HG02623 (cell line): ENCODE measurements around the gene SLC30A3.
"Not testable (repeated sequence)": the region's sequence is repeated elsewhere in the genome, so short reads cannot be mapped to it uniquely, and the experiment has no call there.

Source experiments
- ATAC-seq: cut with Tn5 transposase; IDR thresholded peaks from one replicate; pipeline ENCODE4 v1.9.1; 2021; ENCODE audit warnings: moderate library complexity; ENCODE audit not compliant: unreplicated experiment

SLC30A3 gene

DNA sequence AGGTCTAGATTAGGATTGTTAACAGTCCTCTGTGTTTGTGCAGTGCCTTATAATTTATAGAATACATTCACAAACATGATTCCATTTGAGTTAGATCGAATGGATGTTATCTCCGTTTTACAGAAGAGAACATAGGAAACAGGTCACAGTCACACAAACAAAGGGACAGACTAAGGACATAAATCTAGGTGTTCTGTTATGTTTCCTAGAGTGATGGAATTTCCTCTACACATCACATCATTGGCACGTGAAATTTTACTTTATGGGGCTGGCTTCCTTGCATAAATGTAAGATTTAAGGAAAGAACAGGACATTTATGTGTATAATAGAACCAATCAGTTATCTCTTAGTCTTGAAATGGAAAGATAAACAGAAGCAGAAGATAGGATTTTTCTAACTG is 25.8 kb upstream of the SLC30A3 start:
- ATAC-seq: no peak

DNA sequence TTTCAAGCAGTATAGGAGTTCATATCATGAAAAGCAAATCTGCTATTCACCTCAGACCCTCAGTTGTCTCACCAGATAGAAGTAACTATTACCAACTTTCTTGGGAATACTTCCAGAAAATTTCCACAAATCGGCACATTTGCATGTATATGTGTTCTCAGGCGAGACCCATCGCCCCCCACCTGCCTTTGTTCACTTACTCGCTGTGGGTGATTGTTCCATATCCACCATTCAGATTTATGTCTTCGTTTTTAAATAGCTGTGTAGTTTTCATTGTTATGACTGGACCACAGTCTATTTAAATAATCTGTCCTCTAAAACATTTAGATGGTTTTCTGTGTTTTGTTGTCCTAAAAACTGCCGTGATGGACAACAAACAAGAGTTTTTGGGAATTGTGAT is 22.6 kb upstream of the SLC30A3 start:
- no peak for ATAC-seq

DNA sequence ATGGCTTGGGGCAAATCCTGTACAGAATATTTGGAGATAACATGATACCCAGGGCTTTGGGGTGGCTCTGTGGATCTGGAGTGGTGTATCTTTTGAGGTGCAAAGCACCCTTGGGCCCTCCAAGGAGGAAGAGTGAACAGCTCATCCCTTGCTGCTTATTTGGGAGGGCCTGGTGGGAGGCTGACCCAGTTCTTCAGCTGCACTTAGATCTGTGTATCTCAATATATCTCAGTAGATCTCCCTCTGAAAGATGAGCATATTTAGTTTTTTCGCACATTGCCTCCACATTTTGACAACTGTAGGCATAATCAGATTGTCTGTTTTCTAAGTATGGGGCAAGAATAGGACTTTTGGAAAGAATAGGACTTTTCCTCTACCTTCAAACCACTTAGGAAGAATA is 22.1 kb upstream of the SLC30A3 start:
- no peak for ATAC-seq

DNA sequence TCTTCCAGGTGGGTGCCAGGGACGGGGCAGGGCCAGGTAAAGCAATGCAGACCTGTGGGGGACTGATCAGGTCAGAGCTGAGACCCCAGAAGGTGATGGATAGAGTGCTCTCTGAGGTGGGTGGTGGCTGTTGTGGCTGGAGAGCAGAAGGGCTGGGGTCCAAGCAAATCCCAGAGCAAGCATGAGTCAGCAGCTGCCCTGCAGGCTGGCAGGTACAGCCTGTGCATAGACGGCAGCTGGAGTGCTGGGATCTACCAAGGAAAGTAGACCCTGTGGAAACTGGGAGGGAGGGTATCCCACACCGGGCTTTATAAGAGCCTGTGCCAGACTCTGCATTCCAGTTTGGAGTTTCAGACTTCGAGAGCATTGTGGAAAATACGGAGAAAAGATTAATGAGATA is 20.0 kb upstream of the SLC30A3 start:
- ATAC-seq: no peak

DNA sequence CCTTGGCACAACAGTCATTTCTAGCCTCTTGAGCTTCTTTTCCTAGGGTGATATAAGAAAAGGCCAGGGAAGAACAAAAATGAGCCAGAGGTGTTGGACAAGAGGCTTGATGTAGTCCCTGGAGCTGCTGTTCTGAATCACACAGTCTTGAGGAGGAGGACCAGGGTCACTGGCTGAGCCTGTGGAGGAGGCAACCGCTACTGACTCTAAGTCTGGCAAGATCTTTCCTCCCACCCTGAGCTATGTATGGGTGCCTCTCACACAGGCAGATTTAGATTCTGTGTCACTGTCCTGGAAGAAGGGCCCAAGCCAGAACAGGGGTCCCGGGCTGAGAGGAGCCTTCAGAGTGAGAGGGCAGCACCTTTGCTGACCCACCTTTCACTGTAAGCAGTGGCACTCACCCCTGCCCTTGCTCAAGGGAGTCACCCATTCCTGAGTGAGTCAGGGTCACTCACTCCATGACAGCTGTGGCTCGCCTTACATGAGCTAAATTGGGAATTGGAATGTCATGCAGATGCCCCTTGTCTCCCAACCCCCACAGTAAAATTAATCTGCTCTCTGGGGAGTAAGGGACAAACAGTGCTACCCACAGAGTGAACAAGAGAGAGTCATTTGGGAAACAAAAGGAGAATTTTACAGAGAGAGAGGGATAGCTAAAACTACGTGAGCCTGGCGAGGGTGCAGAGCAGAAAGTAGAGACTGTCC is 19.2 kb upstream of the SLC30A3 start, which contains the start of gene TRIM54:
TSS of gene TRIM54 (plus strand) at position 575 of the 705 bp plus-strand sequence. CDS start 303 bp downstream, outside the sequence.
- no peak for ATAC-seq

DNA sequence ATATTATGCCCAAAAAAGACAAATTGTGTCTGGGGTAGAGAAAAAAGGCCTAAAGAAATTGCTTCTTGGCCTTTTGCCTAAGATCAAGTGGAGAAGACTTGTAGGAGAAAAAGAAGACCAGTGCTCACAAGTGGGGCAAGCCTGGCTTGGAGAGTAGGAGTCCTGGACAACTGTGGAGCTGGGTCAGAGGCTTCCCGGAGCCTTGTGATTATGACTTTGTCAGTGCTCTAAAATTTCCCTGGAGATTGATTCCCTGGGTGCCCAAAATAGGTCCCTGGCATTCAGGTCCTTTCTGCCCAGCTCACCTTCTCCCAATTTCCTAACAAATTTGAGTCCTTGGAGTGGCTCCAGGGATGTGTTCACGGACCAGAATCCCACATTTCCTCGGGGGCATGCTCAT is 18.6 kb upstream of the SLC30A3 start:
- no peak for ATAC-seq

DNA sequence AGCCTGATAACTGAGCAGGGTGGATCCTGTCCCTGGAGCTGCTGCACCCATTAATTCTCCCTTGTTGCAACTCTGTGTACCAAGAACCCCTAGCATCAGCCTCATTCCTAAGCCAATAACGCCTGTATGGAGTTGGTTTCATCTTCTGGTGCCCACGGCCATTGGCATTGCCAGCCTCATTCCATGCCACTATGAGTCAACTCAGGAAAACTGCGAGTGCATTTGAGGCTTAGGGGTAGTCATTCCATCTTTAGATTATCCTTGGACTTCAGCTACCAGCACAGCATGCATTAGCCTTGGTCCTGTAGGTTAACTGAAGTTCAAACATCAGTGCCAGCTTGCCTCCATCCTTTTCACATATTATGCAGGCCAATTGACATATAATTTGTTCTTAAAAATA is 18.0 kb upstream of the SLC30A3 start:
- no peak for ATAC-seq

DNA sequence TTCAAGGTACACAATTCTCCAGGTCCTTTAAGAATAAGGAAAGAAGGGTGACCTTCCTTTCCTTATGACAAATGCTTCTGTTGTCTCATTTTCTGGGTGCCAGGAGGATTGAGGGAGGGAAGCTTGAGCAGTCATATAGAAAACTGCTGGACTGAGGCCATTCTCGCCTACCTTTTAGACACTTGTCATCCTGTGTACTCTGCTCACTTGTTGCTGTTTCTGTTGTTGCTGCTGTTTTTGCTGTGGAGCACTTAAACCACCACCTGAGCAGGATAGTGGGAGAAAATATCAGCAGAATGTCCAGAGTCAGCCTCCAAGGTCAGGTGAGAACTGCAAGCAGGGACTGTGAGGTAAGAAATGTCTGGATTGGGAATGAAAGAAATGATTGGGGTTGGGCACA is 15.2 kb upstream of the SLC30A3 start:
- ATAC-seq: no peak

DNA sequence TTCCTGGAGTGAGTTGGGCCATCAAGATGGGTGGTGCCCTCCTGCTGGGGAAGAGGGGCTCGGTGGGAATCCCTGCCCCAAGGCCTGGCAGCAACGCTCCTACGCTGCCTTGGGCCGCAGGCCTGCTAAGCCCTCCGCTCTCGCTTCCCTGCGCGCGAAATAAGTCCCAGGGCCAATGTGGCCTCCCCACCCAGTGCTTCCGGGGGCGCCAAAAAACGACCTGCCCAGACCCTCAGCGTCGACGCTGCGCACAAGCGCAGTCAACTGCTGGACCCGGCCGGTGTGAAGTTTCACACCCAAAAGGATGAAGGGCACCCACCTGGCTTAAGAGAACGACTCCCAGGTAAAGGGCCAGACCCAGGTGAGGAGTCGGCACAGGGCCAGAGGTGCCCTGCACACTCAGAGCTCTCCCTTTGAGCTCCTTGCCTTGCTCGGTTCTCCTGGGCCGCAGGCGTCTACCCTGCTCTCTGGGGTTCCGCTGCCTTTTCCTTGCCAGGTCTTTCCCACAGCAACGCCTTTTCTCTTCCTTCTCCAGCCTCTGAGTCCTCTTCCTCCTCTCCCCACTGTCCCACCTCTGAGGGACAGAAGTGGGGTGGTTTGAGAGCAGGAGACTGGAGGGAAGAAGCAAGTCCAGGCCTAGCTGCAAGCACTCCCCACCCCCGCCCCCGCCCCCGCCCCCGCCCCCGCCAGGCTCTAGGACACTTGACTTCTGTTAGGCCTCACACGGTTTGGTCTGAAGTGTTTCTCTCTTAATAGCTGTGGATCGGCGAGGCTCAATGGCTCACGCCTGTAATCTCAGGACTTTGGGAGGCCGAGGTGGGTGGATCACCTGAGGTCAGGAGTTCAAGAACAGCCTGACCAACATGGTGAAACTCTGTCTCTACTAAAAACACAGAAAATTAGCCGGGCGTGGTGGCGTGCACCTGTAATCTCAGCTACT is 12.6 kb upstream of the SLC30A3 start, which contains the start of gene DNAJC5G:
TSS of gene DNAJC5G (plus strand) at position 223 of the 940 bp plus-strand sequence. CDS start 1,296 bp downstream, outside the sequence.
- no peak for ATAC-seq

DNA sequence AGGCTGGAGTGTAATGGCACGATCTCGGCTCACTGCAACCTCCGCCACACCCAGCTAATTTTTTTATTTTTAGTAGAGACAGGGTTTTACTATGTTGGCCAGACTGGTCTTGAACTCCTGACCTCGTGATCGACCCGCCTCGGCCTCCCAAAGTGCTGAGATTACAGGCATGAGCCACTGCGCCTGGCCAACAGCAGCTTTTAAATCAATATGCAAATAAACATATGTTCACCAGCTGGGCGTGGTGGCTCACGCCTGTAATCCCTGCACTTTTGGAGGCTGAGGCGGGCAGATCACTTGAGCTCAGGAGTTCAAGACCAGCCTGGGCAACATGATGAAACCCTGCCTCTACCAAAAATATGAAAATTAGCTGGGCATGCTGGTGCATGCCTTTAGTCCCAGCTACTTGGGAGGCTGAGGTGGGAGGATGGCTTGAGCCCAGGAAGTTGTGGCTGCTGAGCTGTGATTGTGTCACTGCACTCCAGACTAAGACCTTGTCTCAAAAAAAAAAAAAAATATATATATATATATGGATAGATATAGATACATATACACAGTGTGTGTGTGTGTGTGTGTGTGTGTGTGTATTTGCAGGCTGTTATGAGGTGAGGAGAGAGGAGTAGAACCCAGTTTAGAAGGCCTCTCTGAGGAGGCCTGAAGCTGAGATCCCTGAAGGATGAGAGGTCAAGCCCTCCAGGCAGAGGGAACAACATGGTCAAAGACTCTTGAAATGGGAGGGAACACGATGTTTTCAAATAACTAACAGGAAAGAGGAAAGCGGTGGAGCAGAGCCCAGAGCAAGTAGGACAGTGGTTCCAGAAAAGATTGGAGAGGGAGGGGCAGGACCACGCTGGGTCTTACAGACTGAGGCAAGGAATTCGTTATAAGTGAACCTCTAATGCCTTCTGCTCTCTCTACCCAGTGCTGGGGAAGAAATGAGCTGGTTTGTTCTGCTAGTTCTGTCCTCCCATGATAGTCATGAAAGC is 10.0 kb upstream of the SLC30A3 start:
- not testable (repeated sequence) for ATAC-seq

DNA sequence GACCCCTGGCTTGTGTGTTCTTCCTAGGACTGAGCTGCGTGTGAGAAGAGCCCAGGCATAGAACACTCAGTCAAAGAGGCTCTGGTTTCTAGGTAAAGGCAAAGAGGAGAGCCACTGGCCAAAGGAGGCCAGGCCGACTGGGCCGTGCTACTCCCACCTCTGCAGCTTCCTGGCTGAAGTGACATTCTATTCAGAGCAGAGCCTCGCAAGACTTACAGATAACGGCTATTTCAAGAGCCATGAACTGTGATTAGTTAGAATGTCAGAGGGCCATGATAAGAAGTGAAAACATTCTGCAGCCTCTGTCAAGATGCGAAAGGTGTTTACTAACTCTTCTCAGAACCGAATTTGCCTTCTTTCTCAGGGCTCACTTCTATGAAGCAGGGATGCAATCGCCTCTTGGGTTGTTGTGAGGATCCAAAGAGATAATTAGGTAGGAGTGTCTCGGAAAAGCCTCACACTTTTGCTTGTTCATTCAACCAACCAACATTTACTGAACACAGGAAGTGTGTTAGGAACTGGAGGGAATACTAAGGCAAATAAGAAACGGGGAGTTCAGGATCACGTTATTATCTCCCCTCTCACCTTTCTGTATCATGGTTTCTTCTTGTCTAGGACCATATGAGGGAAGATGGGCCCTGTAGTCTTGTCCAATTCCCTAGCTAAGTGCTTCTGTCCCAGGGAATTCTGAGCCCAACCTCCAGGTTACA is 8.9 kb upstream of the SLC30A3 start:
- no peak for ATAC-seq

DNA sequence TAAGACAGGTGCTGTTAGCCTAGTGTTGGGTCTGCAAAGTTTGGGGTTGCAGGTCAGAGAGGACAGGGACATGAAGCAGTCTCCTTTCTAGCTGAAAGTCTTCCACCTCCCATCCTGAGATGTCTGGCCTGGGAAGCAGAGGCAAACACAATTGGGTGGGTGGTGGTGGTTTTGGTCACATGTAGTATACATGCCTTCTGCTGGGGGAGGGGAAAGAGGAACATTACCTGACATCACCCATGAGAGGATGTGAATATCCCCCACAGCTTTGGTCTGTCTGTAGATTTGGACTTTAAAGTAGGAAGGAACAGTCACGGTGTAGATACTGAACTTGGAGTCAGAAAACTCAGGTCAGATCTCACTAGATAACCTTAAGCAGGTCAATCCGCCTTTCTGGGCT is 7.8 kb upstream of the SLC30A3 start:
- no peak for ATAC-seq

DNA sequence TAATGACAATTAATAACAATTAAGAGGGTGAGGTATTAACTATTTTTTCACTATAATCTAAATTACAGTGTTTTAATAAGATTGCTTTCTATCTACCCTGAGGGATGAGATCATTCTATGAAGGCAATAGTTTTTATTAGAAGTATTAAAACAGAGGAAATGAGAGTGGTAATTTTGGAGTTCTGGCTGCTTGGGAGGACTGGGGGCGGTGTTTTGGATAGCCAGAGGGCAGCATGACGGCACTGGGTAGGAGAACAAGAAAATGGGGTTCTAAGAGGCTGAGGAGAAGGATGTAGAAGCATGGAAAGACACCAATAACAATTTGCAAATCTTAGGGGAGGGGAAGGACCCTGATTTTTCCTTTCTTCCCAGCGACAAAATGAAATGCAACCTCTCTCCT is 7.3 kb upstream of the SLC30A3 start:
- ATAC-seq: no peak

DNA sequence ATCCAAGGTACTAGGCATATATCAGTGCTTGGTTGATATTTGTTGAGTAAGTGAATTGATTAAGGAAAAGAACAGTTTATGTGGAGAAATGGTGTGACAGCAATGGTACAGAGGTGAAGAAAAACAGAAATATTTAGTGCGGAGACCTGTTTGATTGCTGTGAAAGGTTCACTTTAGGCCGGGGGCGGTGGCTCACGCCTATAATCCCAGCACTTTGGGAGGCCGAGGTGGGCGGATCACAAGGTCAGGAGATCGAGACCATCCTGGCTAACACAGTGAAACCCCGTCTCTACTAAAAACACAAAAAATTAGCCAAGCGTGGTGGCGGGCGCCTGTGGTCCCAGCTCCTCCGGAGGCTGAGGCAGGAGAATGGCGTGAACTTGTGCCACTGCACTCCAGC is 5.4 kb upstream of the SLC30A3 start:
- ATAC-seq: not testable (repeated sequence)

DNA sequence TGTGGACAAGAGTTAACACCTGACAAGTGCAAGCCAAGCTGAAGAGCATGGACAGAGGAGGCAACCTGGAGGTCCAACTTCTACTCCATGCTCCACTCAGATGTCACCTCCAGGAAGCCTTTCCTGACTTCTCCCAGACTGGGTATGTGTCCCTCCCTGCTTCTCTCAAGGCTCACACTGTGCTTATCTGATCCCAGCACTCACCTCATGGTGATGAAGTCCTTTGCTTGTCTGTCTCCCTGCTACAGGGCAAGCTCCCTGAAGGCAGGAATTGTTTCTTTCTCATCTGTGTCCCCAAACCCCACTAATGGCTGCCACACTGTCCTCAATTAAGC is 2.7 kb upstream of the SLC30A3 start:
- ATAC-seq: no peak

DNA sequence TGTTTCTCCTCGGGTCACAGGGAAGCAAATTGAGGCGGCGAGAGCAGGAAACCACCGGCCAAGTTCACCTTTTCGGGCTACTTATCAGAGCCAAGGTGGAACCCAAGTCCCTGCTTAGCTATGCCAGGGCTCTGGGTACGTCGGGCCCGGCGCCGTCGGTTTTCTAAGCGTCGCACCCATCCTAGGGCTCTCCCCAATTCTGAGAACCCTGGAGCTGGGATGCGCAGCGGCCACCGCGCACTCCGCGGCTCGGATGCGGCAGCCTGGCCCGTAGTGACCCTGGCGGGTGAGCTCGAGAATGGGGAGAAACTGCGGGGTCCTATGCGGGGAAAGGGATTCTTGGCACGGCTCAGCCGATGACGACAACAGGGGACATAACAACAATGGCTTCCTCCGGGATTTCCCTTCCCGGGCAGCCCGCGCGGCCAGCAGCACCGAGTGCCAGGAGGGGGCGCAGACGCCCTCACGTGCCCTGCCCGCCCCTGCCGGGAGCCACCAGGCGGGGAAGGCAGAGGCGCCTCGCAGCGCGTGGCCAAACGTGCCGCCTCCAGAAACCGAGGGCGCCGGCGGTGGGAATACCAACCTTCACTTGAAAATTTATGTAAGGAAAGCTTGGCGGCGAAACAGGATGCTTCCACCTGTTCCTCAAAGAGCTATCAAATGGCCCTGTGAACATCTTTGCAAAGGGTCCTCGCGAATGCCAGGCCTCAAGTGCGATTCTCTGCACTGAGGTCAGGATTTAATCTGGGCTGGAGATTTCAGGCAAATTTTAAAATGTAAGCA is 2.1 kb upstream of the SLC30A3 start:
- no peak for ATAC-seq

DNA sequence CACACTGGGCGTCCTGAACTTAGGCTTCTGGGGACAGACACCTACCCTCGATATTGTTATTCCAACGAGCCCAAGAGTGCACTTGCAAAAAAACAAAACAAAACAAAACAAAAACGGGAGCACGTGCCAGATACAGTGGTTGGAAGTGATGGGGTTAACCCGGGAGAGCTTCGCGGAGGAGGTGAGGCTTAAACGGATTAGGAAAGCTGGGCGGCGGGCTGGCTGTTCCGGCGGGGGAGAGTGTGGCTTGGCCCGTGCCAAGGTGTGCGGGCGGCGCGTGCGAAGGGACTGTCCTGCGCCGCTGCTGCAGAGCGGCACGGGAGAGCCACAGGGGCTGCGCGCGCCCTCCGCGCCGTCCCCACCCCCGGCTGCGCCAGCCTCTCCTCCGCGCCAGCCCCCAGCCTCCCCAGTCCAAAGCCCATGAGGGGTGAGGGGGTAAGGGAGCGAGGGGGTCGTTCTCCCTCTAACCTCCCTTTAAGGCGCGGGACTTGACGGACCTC is 1.5 kb upstream of the SLC30A3 start:
- no peak for ATAC-seq

DNA sequence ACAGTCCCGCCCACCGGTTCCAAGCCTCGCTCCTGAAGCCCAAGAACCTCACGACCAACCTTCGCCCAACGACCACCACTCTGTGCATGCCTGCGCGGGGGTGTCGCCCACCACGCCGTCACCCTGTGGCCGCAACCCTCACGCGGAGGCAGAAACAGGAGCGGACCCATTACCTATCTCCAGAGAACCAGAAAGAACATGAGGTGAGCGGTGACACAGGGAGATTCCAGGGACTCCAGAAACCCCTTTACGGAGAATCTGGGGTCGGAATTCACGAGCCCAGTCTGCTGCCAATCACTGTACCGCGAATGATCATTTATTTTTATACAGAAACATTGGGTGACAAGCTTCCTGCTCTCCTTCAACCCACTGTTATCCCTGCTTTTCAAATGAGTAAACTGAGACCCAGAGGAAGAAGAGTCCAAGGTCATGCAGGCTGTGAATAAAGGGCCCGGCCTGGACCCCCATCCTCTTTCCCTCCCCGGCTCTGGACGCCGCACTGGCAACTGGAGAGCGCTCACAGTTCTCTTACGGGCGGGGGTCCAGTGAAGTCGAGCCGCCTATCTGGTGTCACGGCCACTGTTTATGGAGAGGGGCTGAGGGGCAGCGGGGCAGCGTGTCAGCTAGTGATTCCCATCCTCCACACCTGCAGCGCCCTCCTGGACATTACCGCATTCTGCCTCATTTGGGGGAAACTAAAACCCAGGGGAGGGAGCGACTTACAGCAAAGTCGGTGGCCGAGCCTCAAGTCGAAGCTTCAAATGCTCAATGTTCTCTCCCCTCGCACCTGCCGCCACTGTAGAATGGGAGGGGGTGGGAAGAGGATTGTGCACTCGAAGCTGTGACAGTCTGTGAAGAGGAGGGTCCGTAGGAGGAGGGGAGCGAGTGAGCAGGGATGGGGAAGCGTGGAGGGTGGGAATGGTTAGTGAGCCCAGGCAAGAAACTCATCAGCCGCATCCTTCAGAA is 723 bp upstream of the SLC30A3 start:
- no peak for ATAC-seq
